ENCODE results near the gene STK35. TPM values are rescaled to one million over a fixed set of nuclear protein-coding genes. Genes with fewer than 3 reads are reported as not detected.

The STK35 gene
- total and polyA plus RNA-seq, 2 of the 13 experiments (the other 11 are each of a cell fraction or from before 2014, with no cell fraction given): 27.4 to 29.8 TPM

- TF ChIP-seq AKNA (CRISPR knock-in tag; IDR thresholded peaks at IDR 0.05; ENCODE audit: borderline replicate concordance) (no peak), SMYD3 (CRISPR knock-in tag; IDR thresholded peaks at IDR 0.05) (no peak), NFATC3 (CRISPR knock-in tag; IDR thresholded peaks at IDR 0.05) (no peak), ETV6 (CRISPR knock-in tag; conservative IDR thresholded peaks at IDR 0.05) (no peak), POLR2AphosphoS2 (IDR thresholded peaks at IDR 0.05; ENCODE audit: low read depth, low read length) (no peak), ZNF747 (CRISPR knock-in tag; IDR thresholded peaks at IDR 0.05; ENCODE audit: borderline replicate concordance) (0 out of 2 replicates have a peak, but pooled peaks have one; percentile 74), ZNF616 (CRISPR knock-in tag; IDR thresholded peaks at IDR 0.05; ENCODE audit: low read depth) (no peak), ZFYVE20 (CRISPR knock-in tag; IDR thresholded peaks at IDR 0.05; ENCODE audit: borderline replicate concordance, low read depth) (no peak), NFRKB (IDR thresholded peaks at IDR 0.05) (no peak), MIER2 (CRISPR knock-in tag; IDR thresholded peaks at IDR 0.05) (peak; percentile 88), ATM (IDR thresholded peaks at IDR 0.05; ENCODE audit: borderline replicate concordance) (no peak), MAZ (IDR thresholded peaks at IDR 0.05; ENCODE audit: borderline replicate concordance, low read depth, low read length) (no peak), MAZ (CRISPR knock-in tag; IDR thresholded peaks at IDR 0.05; ENCODE audit: low read depth) (no peak), KDM3A (CRISPR knock-in tag; IDR thresholded peaks at IDR 0.05; ENCODE audit: low read depth) (no peak), TFE3 (CRISPR knock-in tag; IDR thresholded peaks at IDR 0.05) (peak; percentile 26; the same call in 1 of the 2 replicates), PRDM10 (CRISPR knock-in tag; IDR thresholded peaks at IDR 0.05; ENCODE audit: low read depth) (no peak), ZNF136 (CRISPR knock-in tag; IDR thresholded peaks at IDR 0.05; ENCODE audit: low read depth) (no peak), PCBP2 (optimal IDR thresholded peaks at IDR 0.05; ENCODE audit: low read depth, low read length, poor library complexity, severe bottlenecking) (no peak), ZNF350 (CRISPR knock-in tag; IDR thresholded peaks at IDR 0.05; ENCODE audit: borderline replicate concordance, low read depth) (no peak), ZNF256 (CRISPR knock-in tag; conservative IDR thresholded peaks at IDR 0.05) (0 out of 2 replicates have a peak, but pooled peaks have one; percentile 48), RBAK (CRISPR knock-in tag; IDR thresholded peaks at IDR 0.05) (no peak)
Measured at GRCh38 chr20:2066461-2067122, 35.0 kb upstream of the STK35 start (continued).

All from HepG2 (cell line).